HL-60/S4 treated with phorbol 12-myristate 13-acetate at 8.2 ng/mL for 4 days and 3 days (cell line): ENCODE measurements around the gene KRT12.
"Not testable (repeated sequence)": the region's sequence is repeated elsewhere in the genome, so short reads cannot be mapped to it uniquely, and the experiment has no call there.

Source experiments
- in situ Hi-C: fragments of 300-500 bp; cut with MboI; formaldehyde crosslinking; loops from 2 replicates; pipeline ENCODE4 v1.15.0; 2022; ENCODE audit warnings: low sequenced_read_pairs

The KRT12 gene

GRCh38 chr17:40818733-40819527, 48.1 kb downstream of the KRT12 start:
- in situ Hi-C loops: no loop called here

- in situ Hi-C loops: no loop called here
These were observed 48.7 kb downstream of the KRT12 start for GRCh38 chr17:40818343-40818732.

GRCh38 chr17:40817103-40817682, 49.8 kb downstream of the KRT12 start:
- in situ Hi-C loops: no loop called here

- in situ Hi-C loops: no loop called here
These were observed 50.5 kb downstream of the KRT12 start for GRCh38 chr17:40816569-40816968.

DNA sequence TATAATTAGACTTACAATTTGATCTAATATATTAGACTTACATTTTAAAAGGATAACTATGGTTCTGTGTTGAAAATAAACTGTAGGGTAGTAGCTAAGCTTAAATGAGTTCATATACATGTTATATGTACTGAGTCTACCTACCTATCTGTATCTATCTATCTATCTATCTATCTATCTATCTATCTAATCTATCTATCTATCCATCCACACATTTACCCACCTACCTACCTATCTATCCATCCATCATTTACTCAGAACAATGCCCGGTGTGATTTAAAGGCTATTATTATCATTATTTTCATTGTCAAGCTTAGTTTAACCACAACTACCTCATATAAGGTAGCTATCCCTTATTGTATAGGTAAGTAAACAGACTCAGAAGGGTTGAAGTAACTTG, 51.6 kb downstream of the KRT12 start:
- in situ Hi-C loops: no loop called here

GRCh38 chr17:40814657-40815056, 52.4 kb downstream of the KRT12 start:
- in situ Hi-C loops: not testable (repeated sequence)

DNA sequence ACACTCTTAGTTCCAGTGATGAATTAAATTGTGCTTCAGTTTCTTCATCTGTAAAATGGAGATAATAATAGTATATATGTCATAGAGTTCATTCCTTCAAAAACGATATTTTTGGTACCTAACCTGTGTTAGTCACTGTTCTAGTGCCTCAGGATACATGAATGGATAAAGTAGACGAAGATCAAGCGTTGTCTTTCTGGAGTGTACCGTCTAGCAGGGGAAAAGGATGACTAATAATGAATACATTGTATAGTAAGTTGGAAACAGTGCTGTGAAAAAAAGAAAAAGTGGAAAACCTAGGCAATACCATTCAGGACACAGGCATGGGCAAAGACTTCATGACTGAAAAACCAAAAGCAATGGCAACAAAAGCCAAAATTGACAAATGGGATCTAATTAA, 53.2 kb downstream of the KRT12 start:
- in situ Hi-C loops: no loop called here

DNA sequence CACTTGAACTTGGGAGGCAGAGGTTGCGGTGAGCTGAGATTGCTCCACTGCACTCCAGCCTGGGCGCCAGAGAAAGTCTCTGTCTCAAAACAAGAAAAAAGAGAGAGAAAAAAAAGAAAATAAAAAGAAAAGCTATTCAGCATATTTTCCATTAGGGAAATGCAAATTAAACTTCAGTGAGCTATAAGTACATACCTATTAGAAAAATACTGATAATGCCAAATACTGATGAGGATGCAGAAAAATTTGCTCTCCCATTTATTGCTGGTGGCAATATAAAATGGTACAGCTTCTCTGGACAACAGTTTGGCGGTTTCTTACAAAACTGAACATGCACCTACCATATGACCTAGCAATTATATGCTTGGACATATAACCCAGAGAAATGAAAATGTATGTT, 54.4 kb downstream of the KRT12 start:
- in situ Hi-C loops: no loop called here
